ENCODE measurements around the gene CCDC149. TPM values are rescaled to one million over a fixed set of nuclear protein-coding genes. Genes with fewer than 3 reads are reported as not detected.
A peak's percentile ranks its signal among the peaks of the same experiment; 100 is the strongest.

CCDC149 gene
- total RNA-seq, 2 donors from 2014 or later: 0.19 to 0.24 TPM

GRCh38 chr4:24781999-24782745, 130.7 kb downstream of the CCDC149 start:
- H3K27ac Mint-ChIP-seq: no peak overlapping the region
- H3K4me1 Mint-ChIP-seq (ENCODE audit: low read depth): no peaks in the 10 kb centered on the region
- H3K4me3 Mint-ChIP-seq: no peak overlapping the region
- DNase-seq (no peak), ATAC-seq (replicated peaks in 1 of 2) (no peak)
- no peaks in the 10 kb centered on the region for H3K36me3 Mint-ChIP-seq (ENCODE audit: insufficient read depth in 2 of 2)
- no peaks in the 10 kb centered on the region for H3K27me3 Mint-ChIP-seq (ENCODE audit: low read depth)
- H3K9me3 Mint-ChIP-seq: no peaks in the 10 kb centered on the region

- Mint-ChIP-seq H3K9me3 (peaks cover 0 to 2% of the 10 kb centered on the region in 2 donors), H3K4me1 (ENCODE audit: low read depth) (no peaks in the 10 kb centered on the region), H3K27me3 (ENCODE audit: low read depth) (no peaks in the 10 kb centered on the region), H3K27ac (no peak overlapping the region), H3K36me3 (ENCODE audit: insufficient read depth in 2 of 2) (no peaks in the 10 kb centered on the region), H3K4me3 (no peak overlapping the region)
- ATAC-seq (replicated peaks in 1 of 2): no peak
- no peak for DNase-seq
Observed at GRCh38 chr4:24780936-24781495, 131.8 kb downstream of the CCDC149 start.

GRCh38 chr4:24778464-24779225, 134.2 kb downstream of the CCDC149 start:
- H3K4me1 Mint-ChIP-seq (ENCODE audit: low read depth): no peaks in the 10 kb centered on the region
- H3K27me3 Mint-ChIP-seq (ENCODE audit: low read depth): no peaks in the 10 kb centered on the region
- no peak overlapping the region for H3K4me3 Mint-ChIP-seq
- ATAC-seq (replicated peaks in 1 of 2) (no peak), DNase-seq (no peak)
- no peak overlapping the region for H3K27ac Mint-ChIP-seq
- no peaks in the 10 kb centered on the region for H3K36me3 Mint-ChIP-seq (ENCODE audit: insufficient read depth in 2 of 2)
- peaks cover 0 to 2% of the 10 kb centered on the region in 2 donors for H3K9me3 Mint-ChIP-seq

GRCh38 chr4:24777536-24778463, 135.0 kb downstream of the CCDC149 start:
- H3K27me3 Mint-ChIP-seq (ENCODE audit: low read depth): no peaks in the 10 kb centered on the region
- no peak overlapping the region for H3K27ac Mint-ChIP-seq
- H3K4me1 Mint-ChIP-seq (ENCODE audit: low read depth): no peaks in the 10 kb centered on the region
- H3K36me3 Mint-ChIP-seq (ENCODE audit: insufficient read depth in 2 of 2): no peaks in the 10 kb centered on the region
- peaks cover 0 to 2% of the 10 kb centered on the region in 2 donors for H3K9me3 Mint-ChIP-seq
- ATAC-seq (replicated peaks in 1 of 2) (no peak), DNase-seq (no peak)
- no peak overlapping the region for H3K4me3 Mint-ChIP-seq

GRCh38 chr4:24775750-24776149, 137.1 kb downstream of the CCDC149 start:
- ATAC-seq (replicated peaks in 1 of 2) (no peak), DNase-seq (no peak)
- H3K27ac Mint-ChIP-seq: no peak overlapping the region
- H3K9me3 Mint-ChIP-seq: peaks cover 0 to 2% of the 10 kb centered on the region in 2 donors
- no peak overlapping the region for H3K4me3 Mint-ChIP-seq
- H3K4me1 Mint-ChIP-seq (ENCODE audit: low read depth): no peaks in the 10 kb centered on the region
- no peaks in the 10 kb centered on the region for H3K27me3 Mint-ChIP-seq (ENCODE audit: low read depth)
- no peaks in the 10 kb centered on the region for H3K36me3 Mint-ChIP-seq (ENCODE audit: insufficient read depth in 2 of 2)

GRCh38 chr4:24775032-24775605, 137.7 kb downstream of the CCDC149 start:
- DNase-seq: no peak
- no peak for ATAC-seq (replicated peaks in 1 of 2)
- Mint-ChIP-seq H3K9me3 (peaks cover 0 to 2% of the 10 kb centered on the region in 2 donors), H3K4me3 (no peak overlapping the region), H3K4me1 (ENCODE audit: low read depth) (peaks cover 3% of the 10 kb centered on the region), H3K27me3 (ENCODE audit: low read depth) (no peaks in the 10 kb centered on the region), H3K36me3 (ENCODE audit: insufficient read depth in 2 of 2) (no peaks in the 10 kb centered on the region), H3K27ac (no peak overlapping the region)

GRCh38 chr4:24774452-24774851, 138.4 kb downstream of the CCDC149 start:
- Mint-ChIP-seq H3K4me1 (ENCODE audit: low read depth) (peaks cover 10% of the 10 kb centered on the region), H3K36me3 (ENCODE audit: insufficient read depth in 2 of 2) (no peaks in the 10 kb centered on the region), H3K27ac (no peak overlapping the region), H3K4me3 (no peak overlapping the region), H3K9me3 (peaks cover 0 to 2% of the 10 kb centered on the region in 2 donors), H3K27me3 (ENCODE audit: low read depth) (no peaks in the 10 kb centered on the region)
- DNase-seq: no peak
- no peak for ATAC-seq (replicated peaks in 1 of 2)

- Mint-ChIP-seq H3K4me3 (no peak overlapping the region), H3K27me3 (ENCODE audit: low read depth) (no peaks in the 10 kb centered on the region), H3K9me3 (peaks cover 0 to 2% of the 10 kb centered on the region in 2 donors), H3K36me3 (ENCODE audit: insufficient read depth in 2 of 2) (no peaks in the 10 kb centered on the region), H3K4me1 (ENCODE audit: low read depth) (peaks cover 10% of the 10 kb centered on the region), H3K27ac (no peak overlapping the region)
- DNase-seq (no peak), ATAC-seq (replicated peaks in 1 of 2) (no peak)
Observed at GRCh38 chr4:24772952-24773351, 139.9 kb downstream of the CCDC149 start.

GRCh38 chr4:24772061-24772705, 140.7 kb downstream of the CCDC149 start:
- Mint-ChIP-seq H3K27me3 (ENCODE audit: low read depth) (no peaks in the 10 kb centered on the region), H3K4me3 (no peak overlapping the region), H3K36me3 (ENCODE audit: insufficient read depth in 2 of 2) (no peaks in the 10 kb centered on the region), H3K9me3 (peaks cover 0 to 4% of the 10 kb centered on the region in 2 donors), H3K27ac (no peak overlapping the region), H3K4me1 (ENCODE audit: low read depth) (peaks cover 10% of the 10 kb centered on the region)
- ATAC-seq (replicated peaks in 1 of 2) (no peak), DNase-seq (no peak)

- Mint-ChIP-seq H3K9me3 (peaks cover under 1 to 2% of the 10 kb centered on the region in 2 donors), H3K4me1 (ENCODE audit: low read depth) (peaks cover 10% of the 10 kb centered on the region), H3K36me3 (ENCODE audit: insufficient read depth in 2 of 2) (no peaks in the 10 kb centered on the region), H3K4me3 (no peak overlapping the region), H3K27me3 (ENCODE audit: low read depth) (no peaks in the 10 kb centered on the region), H3K27ac (no peak overlapping the region)
- DNase-seq (no peak), ATAC-seq (replicated peaks in 1 of 2) (no peak)
Observed at GRCh38 chr4:24771241-24771640, 141.6 kb downstream of the CCDC149 start.

GRCh38 chr4:24770667-24771066, 142.2 kb downstream of the CCDC149 start:
- peaks cover 1 to 2% of the 10 kb centered on the region in 2 donors for H3K9me3 Mint-ChIP-seq
- no peak overlapping the region for H3K4me3 Mint-ChIP-seq
- H3K27ac Mint-ChIP-seq: no peak overlapping the region
- no peak for DNase-seq
- H3K4me1 Mint-ChIP-seq (ENCODE audit: low read depth): peaks cover 10% of the 10 kb centered on the region
- H3K27me3 Mint-ChIP-seq (ENCODE audit: low read depth): peaks cover under 1% of the 10 kb centered on the region
- no peak for ATAC-seq (replicated peaks in 1 of 2)
- H3K36me3 Mint-ChIP-seq (ENCODE audit: insufficient read depth in 2 of 2): no peaks in the 10 kb centered on the region

GRCh38 chr4:24770032-24770584, 142.7 kb downstream of the CCDC149 start:
- Mint-ChIP-seq H3K27me3 (ENCODE audit: low read depth) (peaks cover 6% of the 10 kb centered on the region), H3K4me3 (no peak overlapping the region), H3K9me3 (peaks cover 1 to 2% of the 10 kb centered on the region in 2 donors), H3K4me1 (ENCODE audit: low read depth) (peaks cover 10% of the 10 kb centered on the region), H3K27ac (no peak overlapping the region), H3K36me3 (ENCODE audit: insufficient read depth in 2 of 2) (no peaks in the 10 kb centered on the region)
- ATAC-seq (replicated peaks in 1 of 2) (peak; percentile 51 to 62), DNase-seq (peak; percentile 0 to 2)

All from activated T-cell treated with anti-CD3 and anti-CD28 coated beads, Interleukin-2, amount 50 U/mL, for 72 hours (primary cell).